NCI-H345 treated with DMSO at 0.1 percent for 48 hours (cell line): ENCODE measurements around the gene ZNF793.

ENCODE experiments used
- DNase-seq: peaks from one replicate; lab custom pipeline; 2025; ENCODE audit not compliant: unreplicated experiment; lab: John Stamatoyannopoulos, UW

The ZNF793 gene

DNA sequence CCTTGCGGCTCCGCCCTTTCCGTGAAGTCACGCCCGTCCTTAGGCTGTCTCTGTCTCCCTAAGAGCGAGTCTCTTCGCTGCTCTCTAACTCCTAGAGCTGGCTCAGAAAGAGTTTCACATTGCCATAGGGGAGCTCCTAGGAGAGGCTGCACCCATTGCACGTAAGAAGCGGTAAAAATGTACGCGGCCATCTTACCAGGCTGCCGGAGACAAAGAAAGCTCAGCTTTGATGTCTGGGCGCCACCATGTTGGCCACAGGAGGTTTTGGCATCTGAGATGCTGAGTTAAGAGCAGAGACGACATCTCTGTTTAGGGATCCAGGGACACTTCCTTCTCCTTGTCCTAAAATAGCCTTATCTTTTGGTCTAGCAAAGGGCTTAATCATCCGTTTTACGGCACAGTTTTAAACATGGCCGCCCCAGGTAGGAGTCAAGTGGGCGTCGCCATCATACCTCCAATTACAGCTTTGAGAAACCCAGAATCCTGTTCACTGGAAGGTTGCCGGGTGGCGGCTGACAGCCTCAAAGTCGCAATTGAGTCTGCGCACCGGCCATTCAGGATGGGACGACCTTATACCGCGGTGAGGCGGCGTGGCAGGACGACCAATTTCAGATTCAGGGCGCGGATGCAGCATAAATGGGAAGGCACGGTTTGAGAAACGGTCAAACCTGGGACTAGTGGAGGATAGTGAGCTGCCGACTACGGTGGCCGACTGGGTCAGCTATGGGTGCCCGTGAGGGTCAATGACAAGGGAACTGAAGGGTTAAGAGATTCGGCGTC, at the start of gene ZNF793:
Gene ZNF793, plus strand, starts transcription at position 553 of the 780 bp plus-strand sequence. CDS start 16,501 bp downstream, outside the sequence.
- DNase-seq: peak; percentile 98

DNA sequence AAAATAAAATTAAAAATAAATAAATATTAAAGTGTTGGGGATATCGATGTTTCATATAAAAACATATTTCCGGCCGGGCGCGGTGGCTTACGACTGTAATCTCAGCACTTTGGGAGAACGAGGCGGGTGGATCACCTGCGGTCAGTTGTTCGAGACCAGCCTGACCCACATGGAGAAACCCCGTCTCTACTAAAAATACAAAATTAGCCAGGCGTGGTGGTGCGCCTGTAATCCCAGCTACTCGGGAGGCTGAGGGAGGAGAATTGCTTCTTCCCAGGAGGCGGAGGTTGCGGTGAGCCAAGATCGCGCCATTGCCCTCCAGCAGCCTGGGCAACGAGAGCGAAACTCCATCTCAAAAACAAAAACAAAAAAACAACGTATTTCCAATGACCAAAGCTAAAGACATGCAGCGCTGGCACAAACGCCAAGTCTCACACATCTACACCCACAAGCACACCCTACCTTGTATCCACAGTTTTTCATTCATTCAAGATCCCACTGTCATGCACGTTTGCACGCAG, 40.4 kb upstream of the ZNF793 start:
- DNase-seq: no peak

DNA sequence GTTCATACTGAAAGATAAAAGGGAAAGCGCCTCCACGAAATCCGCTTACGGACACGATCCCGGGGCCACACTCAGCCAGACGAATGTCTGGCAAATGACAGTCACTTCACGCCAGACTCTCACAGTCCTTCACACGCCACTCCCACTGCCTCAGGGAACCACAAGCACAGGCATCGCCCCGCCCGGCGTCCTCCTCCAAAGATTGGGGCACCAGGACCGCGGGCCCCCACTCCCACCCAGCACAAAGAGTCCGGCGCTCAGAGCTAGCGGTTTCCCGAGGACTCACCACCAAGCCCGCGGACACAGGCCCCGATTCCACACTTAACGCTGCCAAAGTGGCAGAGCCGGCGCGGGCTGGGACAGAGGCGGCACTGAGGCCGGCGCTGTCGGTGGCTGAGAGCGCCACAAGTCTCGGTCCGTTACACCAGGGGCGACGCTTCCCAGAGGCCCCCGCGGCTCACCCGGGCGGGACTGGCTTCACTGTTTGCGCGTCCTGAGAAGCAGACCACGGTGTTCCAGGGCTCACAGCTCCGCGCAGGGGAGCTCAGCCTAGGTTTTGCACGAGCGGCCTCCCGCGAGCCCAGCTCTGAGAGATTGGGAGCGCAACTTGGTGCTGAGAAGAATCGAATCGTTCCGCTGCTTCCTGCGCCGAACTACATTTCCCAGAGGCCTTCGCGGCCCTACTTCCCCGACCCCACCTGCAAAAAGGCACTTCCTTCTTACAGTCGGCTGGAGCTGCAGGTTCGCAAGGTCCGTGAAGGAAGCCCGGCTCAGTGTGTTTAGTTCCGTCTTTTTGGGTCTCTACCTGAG, 39.7 kb upstream of the ZNF793 start, which contains the start of gene ZNF569:
Gene ZNF569, minus strand, starts transcription at position 647 of the 810 bp plus-strand sequence. CDS start 22,523 bp downstream, outside the sequence.
- DNase-seq: peak; percentile 99

GRCh38 chr19:37467608-37468090, 39.1 kb upstream of the ZNF793 start:
- peak; percentile 73 for DNase-seq

DNA sequence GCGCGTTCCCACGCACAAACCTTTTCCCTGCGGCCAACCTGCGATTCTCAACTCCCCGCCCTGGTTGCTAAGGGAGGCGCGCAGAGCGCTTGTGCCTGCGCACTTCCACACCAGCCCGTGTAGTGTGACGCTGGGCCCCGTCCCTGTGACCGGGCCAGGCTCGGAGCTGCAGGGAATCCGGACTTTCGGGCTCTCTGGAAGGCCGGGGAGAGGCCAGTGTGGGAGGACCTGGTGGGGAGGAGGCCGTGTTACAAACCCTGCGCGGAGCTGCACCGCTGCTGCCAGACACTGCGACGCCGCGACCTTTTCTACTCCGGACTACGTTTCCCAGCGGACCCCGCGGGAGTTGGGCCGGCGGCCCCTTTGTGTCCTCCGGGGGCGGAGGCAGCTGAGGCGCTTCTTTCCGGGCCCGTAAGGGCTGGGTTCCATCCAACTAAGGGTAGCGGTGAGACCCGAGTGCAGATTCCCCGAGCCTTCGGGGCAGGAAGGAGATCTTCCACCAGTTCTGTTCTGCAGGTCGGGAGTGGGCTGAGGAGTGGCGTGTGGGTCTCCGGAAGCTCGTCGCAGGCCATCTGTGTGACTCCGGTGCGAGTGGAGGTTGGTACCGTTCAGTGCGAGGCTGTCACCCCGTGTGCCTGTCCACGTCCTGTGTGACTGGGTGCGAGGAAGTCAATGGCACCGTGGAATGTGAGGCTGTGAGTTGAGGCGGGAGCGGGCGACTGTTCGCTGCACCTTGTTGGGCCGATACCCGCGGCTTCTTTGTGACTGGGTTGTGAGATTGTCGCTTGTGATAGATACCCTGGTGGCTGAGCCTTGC, 37.6 kb upstream of the ZNF793 start, which contains the start of gene ZNF570:
Gene ZNF570, plus strand, starts transcription at position 396 of the 817 bp plus-strand sequence. CDS start 999 bp downstream, outside the sequence.
- peak; percentile 98 for DNase-seq

DNA sequence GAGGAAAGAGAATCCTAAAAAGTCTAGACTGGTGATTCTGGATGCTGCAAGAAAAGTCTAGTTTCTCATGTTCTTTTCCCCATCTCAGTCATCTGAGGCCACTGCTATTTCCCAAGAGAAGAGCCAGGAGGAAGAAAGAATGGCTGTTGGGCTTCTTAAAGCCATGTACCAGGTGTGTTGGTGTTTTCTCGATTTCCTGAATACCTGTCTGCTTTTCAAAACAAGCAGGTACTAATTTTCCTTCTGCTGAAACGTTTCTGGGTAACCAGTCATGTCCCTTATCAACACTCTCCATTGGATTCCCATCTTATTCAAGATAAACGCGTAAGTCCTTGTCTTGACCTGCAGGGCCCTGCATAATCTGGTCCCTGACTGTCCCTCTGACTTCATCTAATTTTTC, 36.5 kb upstream of the ZNF793 start:
- no peak for DNase-seq

- DNase-seq: no peak
These were observed 34.6 kb upstream of the ZNF793 start for GRCh38 chr19:37472165-37472564.

DNA sequence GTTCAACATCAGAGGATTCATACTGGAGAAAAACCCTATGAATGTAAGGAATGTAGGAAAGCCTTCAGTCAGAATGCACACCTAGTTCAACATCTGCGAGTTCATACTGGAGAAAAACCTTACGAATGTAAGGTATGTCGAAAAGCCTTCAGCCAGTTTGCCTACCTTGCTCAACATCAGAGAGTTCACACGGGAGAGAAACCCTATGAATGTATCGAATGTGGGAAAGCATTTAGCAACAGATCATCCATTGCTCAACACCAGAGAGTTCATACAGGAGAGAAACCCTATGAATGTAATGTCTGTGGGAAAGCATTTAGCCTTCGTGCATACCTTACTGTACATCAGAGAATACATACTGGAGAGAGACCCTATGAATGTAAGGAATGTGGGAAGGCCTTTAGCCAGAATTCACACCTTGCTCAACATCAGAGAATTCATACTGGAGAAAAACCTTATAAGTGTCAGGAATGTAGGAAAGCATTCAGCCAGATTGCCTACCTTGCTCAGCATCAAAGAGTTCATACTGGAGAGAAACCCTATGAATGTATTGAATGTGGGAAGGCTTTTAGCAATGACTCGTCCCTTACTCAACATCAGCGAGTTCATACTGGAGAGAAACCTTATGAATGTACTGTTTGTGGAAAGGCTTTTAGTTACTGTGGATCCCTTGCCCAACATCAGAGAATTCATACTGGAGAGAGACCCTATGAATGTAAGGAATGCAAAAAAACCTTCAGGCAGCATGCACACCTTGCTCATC, 22.2 kb upstream of the ZNF793 start:
- no peak for DNase-seq

DNA sequence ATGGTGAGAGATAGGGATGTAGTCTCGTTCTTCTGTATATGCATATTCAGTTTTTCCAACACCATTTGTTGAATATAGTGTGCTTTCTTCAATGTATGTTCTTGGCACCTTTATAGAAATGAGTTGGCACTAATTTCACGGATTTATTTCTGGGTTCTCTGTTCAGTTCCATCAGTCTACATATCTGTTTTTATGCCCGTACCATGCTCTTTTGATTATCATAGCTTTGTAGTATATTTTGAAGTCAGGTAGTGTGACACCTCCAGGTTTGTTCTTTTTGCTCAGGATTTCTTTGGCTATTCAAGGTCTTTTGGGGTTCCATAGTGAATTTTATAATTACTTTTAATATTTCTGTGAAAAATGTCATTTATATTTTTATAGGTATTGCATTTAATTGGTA, 14.5 kb upstream of the ZNF793 start:
- DNase-seq: no peak

DNA sequence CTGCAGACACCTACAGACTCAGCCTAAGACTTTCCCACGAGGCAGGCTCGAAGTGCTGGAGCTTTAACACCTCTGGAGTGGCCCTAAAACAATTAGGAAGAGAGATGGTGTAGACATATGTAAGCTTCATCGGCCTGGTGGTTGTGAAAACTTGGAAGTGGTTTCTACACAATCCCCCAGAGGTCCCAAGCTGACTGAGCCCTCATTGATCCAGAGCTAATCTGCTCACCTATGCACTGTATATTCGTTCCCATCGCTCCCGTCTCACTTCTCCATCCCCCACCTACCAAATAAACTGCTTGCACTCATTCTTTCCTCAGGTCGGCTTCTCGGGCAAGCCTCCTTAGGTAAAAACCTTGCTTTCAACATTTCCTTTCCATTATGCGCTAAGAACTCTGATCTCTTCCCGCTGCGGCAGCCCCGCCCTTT, 767 bp upstream of the ZNF793 start:
- no peak for DNase-seq

- DNase-seq: no peak
These were observed 377 bp downstream of the ZNF793 start for GRCh38 chr19:37507167-37507464.

- no peak for DNase-seq
These were observed 4.4 kb downstream of the ZNF793 start for GRCh38 chr19:37511186-37511585.

DNA sequence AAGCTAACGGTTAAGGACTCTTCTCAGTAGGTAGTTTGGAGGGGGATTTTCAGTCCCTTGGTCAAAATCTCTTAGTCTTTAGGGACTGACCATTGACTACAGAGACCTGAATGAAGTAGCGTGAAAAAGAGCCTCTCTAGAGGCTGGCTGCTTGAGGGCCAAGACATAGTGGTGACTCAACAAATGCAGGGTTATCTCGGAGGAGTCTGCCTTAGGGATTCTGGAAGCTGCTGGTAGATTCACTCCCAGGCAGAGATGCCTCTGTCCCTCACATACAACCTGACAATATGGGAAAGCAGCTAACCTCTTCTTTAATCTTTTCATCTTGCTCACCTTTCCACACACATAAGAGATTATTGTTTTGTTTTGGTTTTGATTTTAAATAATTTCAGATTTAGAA, 5.1 kb downstream of the ZNF793 start:
- no peak for DNase-seq

GRCh38 chr19:37513397-37513796, 6.7 kb downstream of the ZNF793 start:
- no peak for DNase-seq

DNA sequence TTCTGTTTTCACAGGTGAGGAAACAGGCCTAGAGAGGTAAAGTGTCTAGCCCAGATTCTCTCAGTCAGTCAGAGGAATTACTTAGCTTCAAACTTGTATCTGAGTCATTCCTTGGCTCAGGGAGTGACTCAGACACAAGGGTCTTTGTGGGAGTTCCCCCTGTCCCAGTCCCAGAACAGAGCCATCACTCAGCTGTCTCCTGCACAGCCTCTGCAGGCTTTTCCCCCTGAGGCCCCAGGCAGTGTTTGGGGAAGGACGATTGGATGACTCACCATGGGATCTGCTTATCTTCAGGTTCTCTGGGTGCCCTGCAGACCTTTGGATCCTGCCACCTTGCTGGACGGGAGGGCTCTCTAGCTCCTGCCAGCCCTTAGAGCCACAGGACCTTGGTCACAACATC, 13.2 kb downstream of the ZNF793 start:
- no peak for DNase-seq

GRCh38 chr19:37537391-37537947, 30.7 kb downstream of the ZNF793 start:
- DNase-seq: no peak

DNA sequence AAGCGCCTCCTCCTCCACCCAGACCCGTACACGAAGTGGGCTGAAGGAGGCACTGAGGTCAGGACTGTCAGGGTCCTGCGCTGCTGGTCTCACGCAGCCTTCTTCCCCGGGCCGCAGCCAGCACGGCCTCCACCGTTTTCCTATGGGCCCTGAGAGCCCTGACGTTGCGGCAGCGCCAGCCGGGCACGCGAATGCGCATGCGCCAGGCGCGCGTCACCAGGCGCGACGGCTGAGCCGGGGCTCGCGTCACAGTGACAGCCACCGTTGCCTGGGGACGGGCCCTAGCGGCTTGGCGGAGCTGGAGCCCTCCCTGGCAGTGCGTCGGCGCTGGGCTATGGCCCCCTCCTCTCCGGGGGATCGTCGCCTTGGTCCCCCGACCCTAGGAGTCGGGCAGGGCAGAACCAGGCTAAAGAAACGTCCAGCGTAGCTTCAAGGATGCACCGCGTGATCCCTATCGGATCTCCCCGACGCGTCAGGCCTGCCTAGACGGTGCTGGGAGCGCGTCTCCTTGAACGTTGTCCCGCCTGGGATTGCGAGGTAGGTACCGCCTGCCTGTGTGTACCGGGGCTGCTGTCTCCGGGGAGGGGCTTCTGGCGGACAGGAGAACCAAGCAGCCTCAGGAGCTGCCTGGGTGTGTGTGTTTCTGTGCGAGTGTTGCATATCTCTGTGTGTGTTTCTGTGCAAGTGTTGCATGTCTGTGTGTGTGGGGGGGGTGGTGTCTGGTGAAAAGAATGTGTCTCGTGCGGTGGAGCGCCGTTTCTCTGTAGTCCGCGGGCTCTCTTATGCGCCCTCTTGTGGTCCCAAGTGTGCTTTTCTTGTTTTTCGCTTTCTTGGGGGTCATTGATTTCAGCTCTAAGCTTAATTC, 44.6 kb downstream of the ZNF793 start:
- no peak for DNase-seq

GRCh38 chr19:37563518-37563917, 56.8 kb downstream of the ZNF793 start:
- DNase-seq: no peak
